Thyroid gland (tissue), 4 donors: ENCODE data around the gene GADL1. TPM values are rescaled to one million over a fixed set of nuclear protein-coding genes. Genes with fewer than 3 reads are reported as not detected.

Experiments used
- DNase-seq, 2 donors: peaks; one replicate each; pipeline ENCODE4 v3.0.0-alpha.2; 2019
- H3K27ac ChIP-seq, 3 donors: fragments of 200-600 bp; sonication (generic); 1 replicate in 2 of 3; 2 replicates in 1 of 3; pipeline ENCODE4 v1.5.1; 2016 to 2019; ENCODE audit warnings: mild to moderate bottlenecking in 1 of 3, moderate library complexity in 1 of 3
- H3K27me3 ChIP-seq: fragments of 200-600 bp; sonication (generic); one replicate; pipeline ENCODE4 v1.5.1; 2019
- H3K36me3 ChIP-seq, 2 donors: fragments of 200-600 bp; sonication (generic); one replicate each; pipeline ENCODE4 v1.5.1; 2016 to 2019
- H3K4me1 ChIP-seq, 2 donors: fragments of 200-600 bp; sonication (generic); one replicate each; pipeline ENCODE4 v1.5.1; 2017 to 2019
- H3K4me3 ChIP-seq, 3 donors: fragments of 200-600 bp; sonication (generic); replicated peaks in 1 of 3; 1 replicate in 2 of 3; 2 replicates in 1 of 3; pipeline ENCODE4 v1.5.1; 2016; ENCODE audit warnings: mild to moderate bottlenecking in 1 of 3
- H3K9me3 ChIP-seq: fragments of 200-600 bp; sonication (generic); one replicate; pipeline ENCODE4 v1.5.1; 2017
- CTCF ChIP-seq, 6 experiments: fragments of 200-600 bp in 3 of 6; fragments of 450-650 bp in 3 of 6; sonication (generic) in 3 of 6; IDR thresholded peaks; one replicate each; pipeline ENCODE4 v1.5.1; 2016 to 2019; ENCODE audit warnings: antibody characterized with exemption in 6 of 6, mild to moderate bottlenecking in 2 of 6, inconsistent platforms in 1 of 6, moderate library complexity in 1 of 6
- POLR2A ChIP-seq, 2 donors: fragments of 450-650 bp; IDR thresholded peaks; one replicate each; pipeline ENCODE4 v1.6.1; 2017; ENCODE audit warnings: antibody characterized with exemption in 2 of 2, mild to moderate bottlenecking in 2 of 2, moderate library complexity in 1 of 2
- WGBS, 2 donors: methylation state at CpG; one replicate each; pipeline ENCODE4 v1.1.5; 2017; 5-methylcytosine and 5-hydroxymethylcytosine counted together
- intact Hi-C: fragments of 100-400 bp; cut with DNase I; formaldehyde crosslinking; loops from one replicate; pipeline ENCODE4 v1.15.1; 2023
- total RNA-seq, 4 donors: library from RNA; depleted of rRNA; stranded (reverse); fragments of >200 nt; gene quantifications; one replicate each; pipeline ENCODE4 v1.2.3, GENCODE V29; 2016

The GADL1 gene
- total RNA-seq, 4 donors from 2014 or later, result not detected

GRCh38 chr3:30766522-30766921 is 127.9 kb downstream of the GADL1 start:
- H3K4me1 ChIP-seq, result no peaks in the 10 kb centered on the region
- DNase-seq, result no peak
- TF ChIP-seq POLR2A (IDR thresholded peaks at IDR 0.05), result no peak
- TF ChIP-seq CTCF (IDR thresholded peaks at IDR 0.05), result no peak
- no peaks in the 10 kb centered on the region for H3K9me3 ChIP-seq
- H3K4me3 ChIP-seq, result no peak overlapping the region
- no peak overlapping the region for H3K27ac ChIP-seq
- H3K27me3 ChIP-seq, result no peaks in the 10 kb centered on the region
- no peaks in the 10 kb centered on the region for H3K36me3 ChIP-seq
- intact Hi-C loops, result loop anchor here (5.0 kb wide), 1 partner anchor 366 kb away; no protein-coding TSS in a partner anchor

GRCh38 chr3:30764891-30765290 is 129.6 kb downstream of the GADL1 start:
- intact Hi-C loops, result loop anchor here (5.0 kb wide), 1 partner anchor 367 kb away; no protein-coding TSS in a partner anchor
- no peak for DNase-seq
- no peak for TF ChIP-seq POLR2A (IDR thresholded peaks at IDR 0.05)
- TF ChIP-seq CTCF (IDR thresholded peaks at IDR 0.05), result no peak
- no peaks in the 10 kb centered on the region for H3K36me3 ChIP-seq
- H3K4me1 ChIP-seq, result no peaks in the 10 kb centered on the region
- H3K9me3 ChIP-seq, result no peaks in the 10 kb centered on the region
- no peaks in the 10 kb centered on the region for H3K27me3 ChIP-seq
- no peak overlapping the region for H3K27ac ChIP-seq
- 69 to 83% methylated on average over 4 of the region's 4 CpGs for WGBS, 2 donors
- H3K4me3 ChIP-seq, result no peak overlapping the region

GRCh38 chr3:30764281-30764680 is 130.2 kb downstream of the GADL1 start:
- no peak for DNase-seq
- intact Hi-C loops, result no loop called here
- no peak overlapping the region for H3K27ac ChIP-seq
- no peaks in the 10 kb centered on the region for H3K36me3 ChIP-seq
- 43 to 60% methylated on average over 3 of the region's 3 CpGs for WGBS, 2 donors
- no peaks in the 10 kb centered on the region for H3K9me3 ChIP-seq
- H3K27me3 ChIP-seq, result no peaks in the 10 kb centered on the region
- H3K4me3 ChIP-seq, result no peak overlapping the region
- TF ChIP-seq CTCF (IDR thresholded peaks at IDR 0.05) (no peak), POLR2A (IDR thresholded peaks at IDR 0.05) (no peak)
- no peaks in the 10 kb centered on the region for H3K4me1 ChIP-seq

GRCh38 chr3:30761374-30761773 is 133.1 kb downstream of the GADL1 start:
- H3K36me3 ChIP-seq, result no peaks in the 10 kb centered on the region
- H3K27me3 ChIP-seq, result no peaks in the 10 kb centered on the region
- TF ChIP-seq CTCF (IDR thresholded peaks at IDR 0.05), result no peak
- TF ChIP-seq POLR2A (IDR thresholded peaks at IDR 0.05), result no peak
- no peak for DNase-seq
- no peak overlapping the region for H3K27ac ChIP-seq
- WGBS, 2 donors, result 94 to 95% methylated on average over 3 of the region's 3 CpGs
- H3K4me1 ChIP-seq, result no peaks in the 10 kb centered on the region
- H3K4me3 ChIP-seq, result no peak overlapping the region
- intact Hi-C loops, result no loop called here
- no peaks in the 10 kb centered on the region for H3K9me3 ChIP-seq

- H3K27ac ChIP-seq, result no peak overlapping the region
- intact Hi-C loops, result no loop called here
- H3K4me3 ChIP-seq, result no peak overlapping the region
- H3K27me3 ChIP-seq, result no peaks in the 10 kb centered on the region
- no peak for DNase-seq
- H3K4me1 ChIP-seq, result no peaks in the 10 kb centered on the region
- no peaks in the 10 kb centered on the region for H3K36me3 ChIP-seq
- TF ChIP-seq POLR2A (IDR thresholded peaks at IDR 0.05) (no peak), CTCF (IDR thresholded peaks at IDR 0.05) (no peak)
- no peaks in the 10 kb centered on the region for H3K9me3 ChIP-seq
- WGBS, 2 donors, result 95 to 96% methylated on average over 2 of the region's 2 CpGs
These were observed 133.7 kb downstream of the GADL1 start for GRCh38 chr3:30760737-30761136.
